Colonic mucosa (tissue), 4 donors: ENCODE results near the gene LARP1. TPM values are rescaled to one million over a fixed set of nuclear protein-coding genes. Genes with fewer than 3 reads are reported as not detected.
"Not testable (repeated sequence)": the region's sequence is repeated elsewhere in the genome, so short reads cannot be mapped to it uniquely, and the experiment has no call there.

Experiments used
- DNase-seq: peaks from one replicate; pipeline ENCODE4 v3.0.0-alpha.2; 2020
- H3K27ac ChIP-seq: fragments of 200-600 bp; one replicate; pipeline ENCODE4 v1.8.0; 2021
- H3K27me3 ChIP-seq: fragments of 200-600 bp; one replicate; pipeline ENCODE4 v1.8.0; 2021
- H3K36me3 ChIP-seq: fragments of 200-600 bp; one replicate; pipeline ENCODE4 v1.8.0; 2021
- H3K4me1 ChIP-seq: fragments of 200-600 bp; one replicate; pipeline ENCODE4 v1.8.0; 2021; ENCODE audit warnings: mild to moderate bottlenecking
- H3K4me3 ChIP-seq: fragments of 200-600 bp; one replicate; pipeline ENCODE4 v1.8.0; 2021
- H3K9ac ChIP-seq, 2 donors: one replicate each; pipeline ENCODE4 v1.7.0; 2013; ENCODE audit warnings: control low read depth in 2 of 2, low read depth in 2 of 2, low read length in 2 of 2
- H3K9me3 ChIP-seq: fragments of 200-600 bp; one replicate; pipeline ENCODE4 v1.8.0; 2021
- intact Hi-C: fragments of 100-400 bp; cut with DNase I; formaldehyde crosslinking; loops from one replicate; pipeline ENCODE4 v1.14.1; 2022
- total RNA-seq, 2 donors: library from RNA; stranded (reverse); fragmentation: NEBNext Ultra II Directional in 1 of 2; extraction: Animal tissue kit (Norgen Biotek cat#: 25700) in 1 of 2; gene quantifications; one replicate each; pipeline ENCODE4 v1.2.1, GENCODE V29; 2021
- TF ChIP-seq, protein P1 (sequence below): fragments of 200-600 bp; IDR thresholded peaks from one replicate; pipeline ENCODE4 v1.8.0; 2022; ENCODE audit warnings: antibody characterized with exemption, mild to moderate bottlenecking
- donor health status: healthy.
- donor health status: DM: no; HTN: no; CAD: no.
- donor health status: DM: no; HTN: no; CAD: no.

LARP1 gene
- total RNA-seq, 2 donors from 2014 or later, result 116 to 201 TPM

DNA sequence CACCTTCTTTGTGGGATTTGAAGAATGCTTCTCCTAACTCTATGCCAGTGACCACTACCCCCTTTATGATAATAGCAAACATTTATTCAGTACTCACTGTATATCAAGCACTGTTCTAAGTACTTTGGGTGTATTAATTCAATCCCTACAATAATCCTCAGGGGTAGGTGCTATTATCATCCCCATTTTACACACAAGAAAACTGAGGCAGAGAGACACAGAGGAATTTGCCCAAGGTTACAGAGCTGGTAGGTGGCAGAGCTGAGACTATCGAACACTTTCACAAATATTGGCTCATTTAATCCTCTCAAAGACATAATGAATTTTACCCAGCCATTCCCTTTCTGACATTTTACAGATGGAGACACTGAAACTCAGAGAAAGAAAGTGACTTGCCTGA lies 9.8 kb upstream of the LARP1 start:
- Histone ChIP-seq H3K9me3 (no peaks in the 10 kb centered on the region), H3K27me3 (no peaks in the 10 kb centered on the region), H3K9ac (no peak overlapping the region), H3K4me3 (no peak overlapping the region), H3K36me3 (no peaks in the 10 kb centered on the region), H3K27ac (no peak overlapping the region), H3K4me1 (no peaks in the 10 kb centered on the region)
- TF ChIP-seq, protein P1, sequence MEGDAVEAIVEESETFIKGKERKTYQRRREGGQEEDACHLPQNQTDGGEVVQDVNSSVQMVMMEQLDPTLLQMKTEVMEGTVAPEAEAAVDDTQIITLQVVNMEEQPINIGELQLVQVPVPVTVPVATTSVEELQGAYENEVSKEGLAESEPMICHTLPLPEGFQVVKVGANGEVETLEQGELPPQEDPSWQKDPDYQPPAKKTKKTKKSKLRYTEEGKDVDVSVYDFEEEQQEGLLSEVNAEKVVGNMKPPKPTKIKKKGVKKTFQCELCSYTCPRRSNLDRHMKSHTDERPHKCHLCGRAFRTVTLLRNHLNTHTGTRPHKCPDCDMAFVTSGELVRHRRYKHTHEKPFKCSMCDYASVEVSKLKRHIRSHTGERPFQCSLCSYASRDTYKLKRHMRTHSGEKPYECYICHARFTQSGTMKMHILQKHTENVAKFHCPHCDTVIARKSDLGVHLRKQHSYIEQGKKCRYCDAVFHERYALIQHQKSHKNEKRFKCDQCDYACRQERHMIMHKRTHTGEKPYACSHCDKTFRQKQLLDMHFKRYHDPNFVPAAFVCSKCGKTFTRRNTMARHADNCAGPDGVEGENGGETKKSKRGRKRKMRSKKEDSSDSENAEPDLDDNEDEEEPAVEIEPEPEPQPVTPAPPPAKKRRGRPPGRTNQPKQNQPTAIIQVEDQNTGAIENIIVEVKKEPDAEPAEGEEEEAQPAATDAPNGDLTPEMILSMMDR, result no peak
- DNase-seq, result no peak
- intact Hi-C loops, result no loop called here

DNA sequence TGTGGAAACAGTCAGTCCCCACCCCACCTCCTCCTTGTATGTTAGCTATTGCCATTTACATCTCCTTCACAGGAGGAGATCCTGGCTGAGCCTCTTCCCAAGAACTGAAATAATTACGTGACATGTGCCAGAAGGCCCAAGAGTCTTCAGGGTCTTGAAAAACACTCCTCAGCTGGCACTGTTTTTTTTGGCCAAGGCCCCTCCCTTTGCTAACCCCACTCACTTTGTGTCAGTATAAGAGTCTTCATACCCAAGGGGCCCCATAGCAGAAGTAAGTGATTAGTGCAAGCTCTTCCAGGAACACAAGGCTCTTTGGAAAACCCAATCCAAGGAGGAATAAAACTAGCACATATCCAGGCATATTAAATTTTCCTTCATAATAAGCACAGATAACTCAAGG lies 5.7 kb upstream of the LARP1 start:
- Histone ChIP-seq H3K27me3 (no peaks in the 10 kb centered on the region), H3K4me3 (no peak overlapping the region), H3K4me1 (peaks cover 3% of the 10 kb centered on the region), H3K36me3 (no peaks in the 10 kb centered on the region), H3K27ac (no peak overlapping the region), H3K9me3 (no peaks in the 10 kb centered on the region), H3K9ac (no peak overlapping the region)
- DNase-seq, result no peak
- TF ChIP-seq, protein P1, result no peak
- intact Hi-C loops, result no loop called here

DNA sequence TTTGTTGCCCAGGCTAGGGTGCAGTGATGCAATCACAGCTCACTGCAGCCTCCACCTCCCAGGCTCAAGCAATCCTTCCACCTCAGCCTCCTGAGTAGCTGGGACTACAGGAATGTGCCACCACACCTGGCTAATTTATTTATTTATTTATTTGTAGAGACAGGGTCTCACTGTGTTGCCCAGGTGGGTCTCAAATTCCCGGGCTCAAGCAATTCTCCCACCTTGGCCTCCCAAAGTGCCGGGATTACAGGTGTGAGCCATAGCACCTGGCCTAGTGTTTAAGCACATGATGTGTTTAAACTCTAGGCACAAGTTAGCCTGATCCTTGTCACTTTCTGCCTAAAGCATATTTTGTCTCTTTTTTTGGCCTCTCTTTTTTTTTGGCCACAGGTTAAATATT lies 4.5 kb upstream of the LARP1 start:
- H3K4me1 ChIP-seq, H3K4me3 ChIP-seq, H3K36me3 ChIP-seq, DNase-seq, H3K27me3 ChIP-seq, H3K27ac ChIP-seq, H3K9me3 ChIP-seq, H3K9ac ChIP-seq: not testable (repeated sequence)
- intact Hi-C loops, result loop anchor here (5.0 kb wide), 1 partner anchor 63 kb away; no protein-coding TSS in a partner anchor

DNA sequence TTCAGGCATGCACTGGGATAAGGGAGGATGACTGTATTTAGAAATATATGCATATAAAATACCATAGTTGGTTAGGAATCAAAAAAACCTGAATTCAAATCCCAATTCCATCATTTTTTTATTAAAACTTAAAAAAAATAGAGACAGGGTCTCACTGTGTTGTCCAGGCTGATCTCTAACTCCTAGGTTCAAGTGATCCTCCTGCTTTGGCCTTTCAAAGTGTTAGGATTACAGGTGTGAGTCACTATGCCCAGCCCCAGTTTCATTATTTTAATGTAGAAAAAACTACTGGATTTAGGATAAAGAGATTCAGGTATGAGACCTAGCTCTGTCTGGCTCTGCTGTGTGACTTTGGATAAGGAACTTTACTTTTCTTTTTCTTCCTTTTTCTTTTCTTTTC lies 3.3 kb upstream of the LARP1 start:
- H3K27me3 ChIP-seq, result no peaks in the 10 kb centered on the region

DNA sequence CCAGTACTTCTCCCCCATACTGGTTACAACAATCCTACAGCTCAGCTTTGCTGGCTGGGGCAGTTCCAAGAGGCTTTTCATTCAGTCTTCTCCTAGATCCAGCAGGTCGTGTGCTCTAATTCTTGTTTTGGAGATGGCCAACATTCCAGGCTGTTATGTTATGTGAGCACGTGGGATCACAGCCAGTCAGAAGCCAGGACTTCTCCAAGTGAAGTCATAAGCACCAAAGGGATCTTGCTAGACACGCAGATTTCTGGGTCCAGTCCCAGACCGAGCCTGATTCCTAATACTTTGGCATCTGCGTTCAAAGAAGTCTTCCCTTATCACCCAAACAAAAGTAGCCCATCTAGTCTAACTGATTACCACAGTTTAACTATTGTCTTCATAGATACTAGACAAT lies 1.4 kb upstream of the LARP1 start:
- Histone ChIP-seq H3K36me3 (no peaks in the 10 kb centered on the region), H3K9me3 (no peaks in the 10 kb centered on the region), H3K4me1 (peaks cover 3% of the 10 kb centered on the region), H3K4me3 (no peak overlapping the region), H3K27me3 (no peaks in the 10 kb centered on the region), H3K27ac (peak overlapping the region; percentile 87), H3K9ac (peak overlapping the region in 1 of 2 donors; percentile 85)
- peak; percentile 39 for DNase-seq
- intact Hi-C loops, result loop anchor here (5.0 kb wide), 1 partner anchor 66 kb away; no protein-coding TSS in a partner anchor
- TF ChIP-seq, protein P1, result no peak

More for the DNA sequence above, 3.3 kb upstream of the LARP1 start:
- Histone ChIP-seq H3K4me3 (no peak overlapping the region), H3K27ac (no peak overlapping the region), H3K36me3 (no peaks in the 10 kb centered on the region), H3K4me1 (peaks cover 3% of the 10 kb centered on the region), H3K9me3 (no peaks in the 10 kb centered on the region), H3K9ac (no peak overlapping the region)
- TF ChIP-seq, protein P1, result no peak
- no peak for DNase-seq
- intact Hi-C loops, result loop anchor here (5.0 kb wide), 1 partner anchor 65 kb away; no protein-coding TSS in a partner anchor

DNA sequence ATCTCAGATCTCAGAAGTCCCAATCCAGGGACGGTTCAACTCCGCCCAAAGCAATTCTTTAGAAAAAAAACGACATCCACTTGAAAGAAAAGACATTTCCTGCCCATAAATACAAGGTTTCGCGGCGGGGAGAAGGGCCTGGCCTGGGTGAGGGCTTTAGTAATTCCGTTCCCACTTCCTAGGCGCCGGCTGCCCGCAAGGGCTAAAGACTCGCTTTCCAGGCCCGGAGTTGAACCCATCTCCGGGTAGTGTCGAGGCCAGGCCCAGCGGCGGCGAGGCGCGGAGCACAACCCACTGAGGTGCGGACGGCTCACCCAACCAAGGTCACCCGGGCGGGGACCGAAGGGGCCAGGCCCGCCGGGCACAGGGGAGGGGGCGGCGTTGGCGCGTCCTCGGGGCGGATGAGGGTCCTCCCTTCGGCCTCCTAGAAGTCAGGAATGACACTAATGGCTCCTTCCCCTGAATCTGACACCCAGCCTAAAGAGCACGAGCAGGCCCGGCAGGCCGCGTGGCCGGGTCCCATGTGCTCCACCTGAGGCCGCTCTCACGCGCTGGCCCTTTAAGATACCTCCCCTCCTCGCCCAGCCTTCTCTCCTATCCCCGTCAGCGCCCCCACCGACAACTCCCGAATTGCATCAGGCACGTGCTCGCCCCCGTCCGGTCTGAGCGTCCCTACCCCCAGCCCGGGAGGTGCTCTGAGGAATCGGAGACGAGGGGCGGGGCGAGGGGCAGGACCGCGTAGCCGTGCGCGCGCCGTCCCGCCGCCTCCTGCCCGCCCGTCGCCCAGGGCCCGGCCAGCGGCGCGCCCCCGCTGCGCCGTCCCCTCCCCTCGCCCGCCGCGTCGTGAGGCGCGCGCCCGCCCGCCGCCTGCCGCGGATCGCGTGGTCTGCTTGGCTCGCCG lies 467 bp upstream of the LARP1 start:
- Histone ChIP-seq H3K27ac (peak overlapping the region; percentile 94), H3K27me3 (no peaks in the 10 kb centered on the region), H3K9ac (peak overlapping the region; percentile 85 to 95), H3K4me3 (peak overlapping the region; percentile 95), H3K4me1 (peaks cover 3% of the 10 kb centered on the region), H3K9me3 (no peaks in the 10 kb centered on the region), H3K36me3 (no peaks in the 10 kb centered on the region)
- TF ChIP-seq, protein P1, result no peak
- intact Hi-C loops, result loop anchor here (5.0 kb wide), 1 partner anchor 67 kb away; no protein-coding TSS in a partner anchor
- peak; percentile 100 for DNase-seq
